ENCODE data around the gene PEAK3. TPM values are rescaled to one million over a fixed set of nuclear protein-coding genes. Genes with fewer than 3 reads are reported as not detected.

PEAK3 gene
- total RNA-seq, 1 donor from 2014 or later, result 0.51 TPM

- Mint-ChIP-seq H3K27me3 (ENCODE audit: unreplicated experiment) (no peaks in the 10 kb centered on the region), H3K9me3 (ENCODE audit: unreplicated experiment) (no peaks in the 10 kb centered on the region), H3K27ac (ENCODE audit: unreplicated experiment) (no peak overlapping the region), H3K36me3 (ENCODE audit: unreplicated experiment) (peaks cover 5% of the 10 kb centered on the region), H3K4me1 (ENCODE audit: unreplicated experiment) (peaks cover 18% of the 10 kb centered on the region), H3K4me3 (ENCODE audit: unreplicated experiment) (no peak overlapping the region)
- DNase-seq (ENCODE audit: extremely low spot score, unreplicated experiment), result no peak
- TF ChIP-seq, protein P1, sequence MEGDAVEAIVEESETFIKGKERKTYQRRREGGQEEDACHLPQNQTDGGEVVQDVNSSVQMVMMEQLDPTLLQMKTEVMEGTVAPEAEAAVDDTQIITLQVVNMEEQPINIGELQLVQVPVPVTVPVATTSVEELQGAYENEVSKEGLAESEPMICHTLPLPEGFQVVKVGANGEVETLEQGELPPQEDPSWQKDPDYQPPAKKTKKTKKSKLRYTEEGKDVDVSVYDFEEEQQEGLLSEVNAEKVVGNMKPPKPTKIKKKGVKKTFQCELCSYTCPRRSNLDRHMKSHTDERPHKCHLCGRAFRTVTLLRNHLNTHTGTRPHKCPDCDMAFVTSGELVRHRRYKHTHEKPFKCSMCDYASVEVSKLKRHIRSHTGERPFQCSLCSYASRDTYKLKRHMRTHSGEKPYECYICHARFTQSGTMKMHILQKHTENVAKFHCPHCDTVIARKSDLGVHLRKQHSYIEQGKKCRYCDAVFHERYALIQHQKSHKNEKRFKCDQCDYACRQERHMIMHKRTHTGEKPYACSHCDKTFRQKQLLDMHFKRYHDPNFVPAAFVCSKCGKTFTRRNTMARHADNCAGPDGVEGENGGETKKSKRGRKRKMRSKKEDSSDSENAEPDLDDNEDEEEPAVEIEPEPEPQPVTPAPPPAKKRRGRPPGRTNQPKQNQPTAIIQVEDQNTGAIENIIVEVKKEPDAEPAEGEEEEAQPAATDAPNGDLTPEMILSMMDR (IDR thresholded peaks at IDR 0.05), result no peak
Measured at GRCh38 chr19:2232286-2233151, 49.5 kb downstream of the PEAK3 start.

- Mint-ChIP-seq H3K4me1 (ENCODE audit: unreplicated experiment) (peaks cover 17% of the 10 kb centered on the region), H3K27ac (ENCODE audit: unreplicated experiment) (peak overlapping the region; percentile 38), H3K36me3 (ENCODE audit: unreplicated experiment) (peaks cover 5% of the 10 kb centered on the region), H3K4me3 (ENCODE audit: unreplicated experiment) (no peak overlapping the region), H3K27me3 (ENCODE audit: unreplicated experiment) (no peaks in the 10 kb centered on the region), H3K9me3 (ENCODE audit: unreplicated experiment) (no peaks in the 10 kb centered on the region)
- TF ChIP-seq, protein P1 (IDR thresholded peaks at IDR 0.05), result no peak
- DNase-seq (ENCODE audit: extremely low spot score, unreplicated experiment), result no peak
Measured at GRCh38 chr19:2231621-2232221, 50.3 kb downstream of the PEAK3 start.

DNA sequence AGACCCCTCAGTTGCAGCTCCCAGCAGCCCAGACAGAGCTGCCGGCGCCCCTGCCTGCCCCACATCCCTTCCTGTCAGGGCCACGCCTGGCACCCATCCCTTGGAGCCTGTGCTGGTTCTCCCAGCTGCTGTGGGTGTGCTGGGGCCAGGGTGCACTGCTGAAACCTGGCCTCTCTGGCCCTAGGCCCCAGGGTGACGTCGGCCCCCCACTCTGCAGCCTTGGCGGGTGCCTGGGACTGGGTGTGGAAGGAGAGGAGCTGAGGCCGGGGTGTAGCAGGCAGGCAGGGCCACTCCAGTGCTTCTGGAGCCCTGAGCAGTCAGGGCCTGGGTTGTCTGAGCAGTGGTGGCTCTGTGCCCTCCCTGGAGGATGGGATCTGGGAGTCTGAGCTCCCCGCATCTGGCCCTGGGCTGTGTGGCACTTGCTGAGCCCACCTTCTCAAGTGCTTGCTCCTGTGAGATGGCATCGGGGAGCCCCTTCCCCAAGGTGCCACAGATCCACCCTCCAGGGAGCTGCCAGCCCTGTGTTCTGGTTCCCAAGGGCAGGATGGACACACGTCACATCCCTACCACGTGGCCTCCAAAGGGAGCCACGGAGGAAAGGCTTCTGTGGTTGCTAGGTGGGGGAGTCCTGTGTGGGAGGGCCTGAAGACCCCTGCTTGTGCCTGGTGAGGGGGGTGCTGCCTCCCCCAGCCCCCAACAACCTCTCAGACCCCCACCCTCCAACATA lies 51.0 kb downstream of the PEAK3 start:
- no peak overlapping the region for H3K4me3 Mint-ChIP-seq (ENCODE audit: unreplicated experiment)
- DNase-seq (ENCODE audit: extremely low spot score, unreplicated experiment), result no peak
- H3K27ac Mint-ChIP-seq (ENCODE audit: unreplicated experiment), result peak overlapping the region; percentile 38
- H3K4me1 Mint-ChIP-seq (ENCODE audit: unreplicated experiment), result peaks cover 15% of the 10 kb centered on the region
- no peaks in the 10 kb centered on the region for H3K27me3 Mint-ChIP-seq (ENCODE audit: unreplicated experiment)
- H3K36me3 Mint-ChIP-seq (ENCODE audit: unreplicated experiment), result peaks cover 6% of the 10 kb centered on the region
- H3K9me3 Mint-ChIP-seq (ENCODE audit: unreplicated experiment), result no peaks in the 10 kb centered on the region
- TF ChIP-seq, protein P1 (IDR thresholded peaks at IDR 0.05), result no peak

GRCh38 chr19:2230033-2230531 lies 51.9 kb downstream of the PEAK3 start:
- TF ChIP-seq, protein P1 (IDR thresholded peaks at IDR 0.05), result no peak
- no peak for DNase-seq (ENCODE audit: extremely low spot score, unreplicated experiment)
- Mint-ChIP-seq H3K36me3 (ENCODE audit: unreplicated experiment) (peaks cover 10% of the 10 kb centered on the region), H3K4me1 (ENCODE audit: unreplicated experiment) (peaks cover 12% of the 10 kb centered on the region), H3K27me3 (ENCODE audit: unreplicated experiment) (no peaks in the 10 kb centered on the region), H3K9me3 (ENCODE audit: unreplicated experiment) (no peaks in the 10 kb centered on the region), H3K27ac (ENCODE audit: unreplicated experiment) (no peak overlapping the region), H3K4me3 (ENCODE audit: unreplicated experiment) (no peak overlapping the region)
